T-helper 2 cell treated with Interferon-gamma antibody and Interleukin-4, amounts not matched to agents 5 μg/mL and 100 μg/mL, for 36 hours (primary cell): ENCODE data around the gene PKD2.

Experiments used
- DNase-seq: peaks from one replicate; pipeline ENCODE4 v3.0.0; 2021; ENCODE audit warnings: low spot score
- H3K27ac Mint-ChIP-seq: one replicate; pipeline ENCODE4 v1.8.0; 2021; ENCODE audit warnings: mild to moderate bottlenecking, mixed read lengths
- H3K27me3 Mint-ChIP-seq: one replicate; pipeline ENCODE4 v1.8.0; 2021; ENCODE audit warnings: low read depth, mixed read lengths
- H3K36me3 Mint-ChIP-seq: one replicate; pipeline ENCODE4 v1.8.0; 2021; ENCODE audit warnings: low read depth, mixed read lengths
- H3K4me1 Mint-ChIP-seq: one replicate; pipeline ENCODE4 v1.8.0; 2021; ENCODE audit warnings: low read depth, mixed read lengths
- H3K4me3 Mint-ChIP-seq: one replicate; pipeline ENCODE4 v1.8.0; 2022; ENCODE audit warnings: mild to moderate bottlenecking, moderate library complexity, mixed read lengths
- H3K9me3 Mint-ChIP-seq: one replicate; pipeline ENCODE4 v1.8.0; 2021; ENCODE audit warnings: mixed read lengths

Gene PKD2

GRCh38 chr4:88043586-88044340 is 36.3 kb downstream of the PKD2 start:
- H3K9me3 Mint-ChIP-seq = no peaks in the 10 kb centered on the region
- H3K36me3 Mint-ChIP-seq = peaks cover 34% of the 10 kb centered on the region
- H3K4me1 Mint-ChIP-seq = no peaks in the 10 kb centered on the region
- no peaks in the 10 kb centered on the region for H3K27me3 Mint-ChIP-seq
- no peak overlapping the region for H3K27ac Mint-ChIP-seq
- no peak for DNase-seq
- H3K4me3 Mint-ChIP-seq = no peak overlapping the region

DNA sequence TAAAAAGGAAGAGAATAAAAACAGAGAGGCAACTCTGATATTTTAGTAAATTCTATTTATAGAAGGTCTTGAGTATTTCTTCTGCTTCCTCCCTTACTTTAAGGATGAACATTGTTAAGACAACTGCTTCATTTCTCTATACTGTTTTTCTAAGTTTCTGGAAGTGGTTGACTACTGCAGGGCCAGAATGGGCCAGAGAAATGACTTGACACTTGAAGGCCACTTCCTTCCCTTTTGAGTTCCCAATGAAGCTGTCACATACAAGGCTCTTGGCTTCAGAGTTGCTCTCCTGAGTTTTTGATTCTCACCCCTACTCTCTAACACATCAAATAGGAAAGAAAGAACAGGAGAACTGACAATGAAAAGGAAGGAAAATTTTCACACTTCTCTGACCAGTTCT is 37.6 kb downstream of the PKD2 start:
- no peak for DNase-seq
- H3K9me3 Mint-ChIP-seq = no peaks in the 10 kb centered on the region
- H3K27me3 Mint-ChIP-seq = no peaks in the 10 kb centered on the region
- H3K4me1 Mint-ChIP-seq = no peaks in the 10 kb centered on the region
- H3K36me3 Mint-ChIP-seq = peaks cover 30% of the 10 kb centered on the region
- H3K27ac Mint-ChIP-seq = no peak overlapping the region
- H3K4me3 Mint-ChIP-seq = no peak overlapping the region

DNA sequence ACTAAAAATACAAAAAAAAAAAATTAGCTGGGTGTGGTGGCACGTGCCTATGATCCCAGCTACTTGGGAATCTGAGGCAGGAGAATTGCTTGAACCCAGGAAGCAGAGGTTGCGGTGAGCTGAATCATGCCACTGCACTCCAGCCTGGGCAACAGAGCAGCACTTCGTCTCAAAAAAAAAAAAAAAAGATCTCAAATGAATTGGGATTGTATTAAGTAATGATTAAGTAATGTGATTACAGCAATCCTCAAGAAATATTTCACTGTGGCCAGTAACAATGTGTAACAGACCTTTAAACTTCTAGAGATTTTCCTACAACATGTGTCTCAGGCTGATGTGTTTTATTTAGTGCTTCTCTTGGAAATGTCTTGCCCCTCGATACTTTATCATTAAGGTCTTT is 46.8 kb downstream of the PKD2 start:
- Mint-ChIP-seq H3K4me1 (no peaks in the 10 kb centered on the region), H3K9me3 (no peaks in the 10 kb centered on the region), H3K27ac (no peak overlapping the region), H3K36me3 (peaks cover 40% of the 10 kb centered on the region), H3K27me3 (no peaks in the 10 kb centered on the region), H3K4me3 (no peak overlapping the region)
- DNase-seq = no peak

GRCh38 chr4:88054901-88055300 is 47.5 kb downstream of the PKD2 start:
- H3K27ac Mint-ChIP-seq = no peak overlapping the region
- H3K9me3 Mint-ChIP-seq = no peaks in the 10 kb centered on the region
- DNase-seq = no peak
- H3K4me1 Mint-ChIP-seq = no peaks in the 10 kb centered on the region
- H3K27me3 Mint-ChIP-seq = no peaks in the 10 kb centered on the region
- H3K4me3 Mint-ChIP-seq = no peak overlapping the region
- H3K36me3 Mint-ChIP-seq = peaks cover 45% of the 10 kb centered on the region

GRCh38 chr4:88058295-88058694 is 50.9 kb downstream of the PKD2 start:
- H3K27me3 Mint-ChIP-seq = no peaks in the 10 kb centered on the region
- H3K4me1 Mint-ChIP-seq = no peaks in the 10 kb centered on the region

DNA sequence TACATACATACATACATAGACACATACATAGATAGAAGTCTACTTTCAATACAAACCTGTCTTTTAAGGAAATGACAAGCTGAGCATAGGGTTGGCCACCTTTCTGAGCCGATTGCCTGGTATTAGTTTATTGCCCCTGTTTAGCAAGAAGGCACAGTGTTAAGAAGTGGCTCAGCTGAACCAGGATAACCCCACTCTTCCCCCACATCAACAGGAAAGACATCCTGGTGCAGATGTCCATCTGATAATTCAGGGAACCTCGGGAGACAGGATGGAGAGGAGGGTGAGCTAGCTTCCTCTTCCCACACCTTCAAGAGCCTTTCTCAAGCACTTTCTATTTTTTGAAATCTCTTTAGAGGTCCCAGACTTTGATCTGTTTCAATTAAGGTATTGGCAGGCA is 52.3 kb downstream of the PKD2 start:
- Mint-ChIP-seq H3K4me3 (no peak overlapping the region), H3K9me3 (no peaks in the 10 kb centered on the region), H3K36me3 (peaks cover 37% of the 10 kb centered on the region), H3K4me1 (no peaks in the 10 kb centered on the region), H3K27me3 (no peaks in the 10 kb centered on the region), H3K27ac (no peak overlapping the region)
- DNase-seq = no peak

More at GRCh38 chr4:88058295-88058694, 50.9 kb downstream of the PKD2 start:
- no peaks in the 10 kb centered on the region for H3K9me3 Mint-ChIP-seq
- no peak overlapping the region for H3K27ac Mint-ChIP-seq
- H3K4me3 Mint-ChIP-seq = no peak overlapping the region
- DNase-seq = no peak
- H3K36me3 Mint-ChIP-seq = peaks cover 36% of the 10 kb centered on the region

DNA sequence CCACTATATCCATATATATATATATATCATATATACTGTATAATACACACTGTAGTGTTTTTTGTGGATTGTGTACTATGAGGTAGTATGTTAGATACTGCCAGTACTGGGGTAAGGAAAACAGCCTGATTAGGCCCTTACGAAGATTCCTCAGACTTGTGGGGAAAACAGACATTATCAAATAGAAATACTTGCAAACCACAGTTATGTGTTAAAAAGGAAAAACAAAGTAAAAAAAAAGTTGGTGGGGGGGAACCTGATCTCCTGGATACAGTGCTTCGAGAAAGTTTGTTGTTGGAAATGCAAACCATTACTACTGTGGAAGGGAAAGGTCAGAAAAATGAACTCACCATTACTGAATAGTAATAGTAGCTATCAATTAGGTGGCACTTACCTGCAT is 53.0 kb downstream of the PKD2 start:
- peaks cover 38% of the 10 kb centered on the region for H3K36me3 Mint-ChIP-seq
- H3K27me3 Mint-ChIP-seq = no peaks in the 10 kb centered on the region

GRCh38 chr4:88062311-88062710 is 54.9 kb downstream of the PKD2 start:
- H3K27ac Mint-ChIP-seq = no peak overlapping the region
- DNase-seq = no peak
- H3K27me3 Mint-ChIP-seq = no peaks in the 10 kb centered on the region
- H3K9me3 Mint-ChIP-seq = no peaks in the 10 kb centered on the region
- H3K36me3 Mint-ChIP-seq = peaks cover 40% of the 10 kb centered on the region
- H3K4me3 Mint-ChIP-seq = no peak overlapping the region
- no peaks in the 10 kb centered on the region for H3K4me1 Mint-ChIP-seq

More for the DNA sequence above, 53.0 kb downstream of the PKD2 start:
- H3K27ac Mint-ChIP-seq = no peak overlapping the region
- H3K9me3 Mint-ChIP-seq = no peaks in the 10 kb centered on the region
- H3K4me3 Mint-ChIP-seq = no peak overlapping the region
- no peaks in the 10 kb centered on the region for H3K4me1 Mint-ChIP-seq
- DNase-seq = no peak

- no peak for DNase-seq
- no peak overlapping the region for H3K27ac Mint-ChIP-seq
- H3K4me3 Mint-ChIP-seq = no peak overlapping the region
- H3K9me3 Mint-ChIP-seq = no peaks in the 10 kb centered on the region
- no peaks in the 10 kb centered on the region for H3K4me1 Mint-ChIP-seq
- peaks cover 43% of the 10 kb centered on the region for H3K36me3 Mint-ChIP-seq
- no peaks in the 10 kb centered on the region for H3K27me3 Mint-ChIP-seq
Observed at GRCh38 chr4:88062843-88063242, 55.4 kb downstream of the PKD2 start.

DNA sequence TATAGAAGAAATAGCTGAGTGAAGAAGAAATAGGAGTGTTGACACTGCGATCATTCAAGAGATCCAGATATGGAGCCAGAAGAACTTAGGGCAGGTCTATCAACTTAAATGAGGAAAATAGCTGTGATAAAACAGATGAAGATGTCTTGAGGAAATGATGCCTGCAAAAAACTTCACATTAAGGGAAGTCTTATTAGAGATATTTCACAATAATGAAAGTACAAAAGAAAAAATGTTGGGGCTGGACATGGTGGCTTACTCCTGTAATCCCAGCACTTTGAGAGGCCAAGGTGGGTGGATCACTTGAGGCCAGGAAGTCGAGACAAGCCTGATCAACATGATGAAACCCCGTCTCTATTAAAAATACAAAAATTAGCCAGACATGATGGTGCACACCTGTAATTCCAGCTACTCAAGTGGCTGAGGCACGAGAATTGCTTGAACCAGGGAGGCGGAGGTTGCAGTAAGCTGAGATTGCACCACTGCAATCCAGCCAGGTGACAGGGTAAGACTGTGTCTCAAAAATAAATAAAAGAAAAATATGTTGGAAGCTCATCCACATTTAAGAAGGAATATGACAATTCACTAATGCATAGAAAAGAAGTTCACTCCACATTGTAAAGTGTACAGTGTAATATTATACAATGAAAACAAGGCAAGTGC is 56.3 kb downstream of the PKD2 start:
- Mint-ChIP-seq H3K27ac (no peak overlapping the region), H3K36me3 (peaks cover 47% of the 10 kb centered on the region), H3K4me1 (no peaks in the 10 kb centered on the region), H3K9me3 (peaks cover 4% of the 10 kb centered on the region), H3K27me3 (no peaks in the 10 kb centered on the region), H3K4me3 (no peak overlapping the region)
- DNase-seq = no peak

GRCh38 chr4:88064410-88064809 is 57.0 kb downstream of the PKD2 start:
- Mint-ChIP-seq H3K27me3 (no peaks in the 10 kb centered on the region), H3K4me3 (no peak overlapping the region), H3K9me3 (peaks cover 5% of the 10 kb centered on the region), H3K27ac (no peak overlapping the region), H3K4me1 (no peaks in the 10 kb centered on the region), H3K36me3 (peaks cover 48% of the 10 kb centered on the region)
- no peak for DNase-seq

DNA sequence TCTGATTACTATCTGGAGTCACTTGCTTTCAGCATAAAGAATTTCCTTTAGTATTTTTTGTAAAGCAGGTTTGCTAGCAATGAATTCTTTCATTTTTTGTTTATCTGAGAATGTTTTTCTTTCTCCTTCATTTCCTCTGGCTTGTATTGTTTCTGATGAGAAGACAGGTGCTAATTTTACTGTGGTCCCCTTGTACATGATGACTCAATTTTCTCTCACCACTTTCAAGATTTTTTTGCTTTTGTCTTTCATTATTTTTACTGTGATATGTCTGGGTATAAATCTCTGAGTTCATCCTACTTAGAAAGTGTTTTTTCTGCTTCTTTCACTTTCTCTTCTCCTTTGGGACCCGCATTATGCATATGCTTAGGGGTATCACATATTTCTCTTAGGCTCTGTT is 62.6 kb downstream of the PKD2 start:
- Mint-ChIP-seq H3K27ac (no peak overlapping the region), H3K4me3 (no peak overlapping the region), H3K36me3 (peaks cover 74% of the 10 kb centered on the region), H3K4me1 (peaks cover 6% of the 10 kb centered on the region), H3K27me3 (no peaks in the 10 kb centered on the region), H3K9me3 (peaks cover 10% of the 10 kb centered on the region)
- no peak for DNase-seq

DNA sequence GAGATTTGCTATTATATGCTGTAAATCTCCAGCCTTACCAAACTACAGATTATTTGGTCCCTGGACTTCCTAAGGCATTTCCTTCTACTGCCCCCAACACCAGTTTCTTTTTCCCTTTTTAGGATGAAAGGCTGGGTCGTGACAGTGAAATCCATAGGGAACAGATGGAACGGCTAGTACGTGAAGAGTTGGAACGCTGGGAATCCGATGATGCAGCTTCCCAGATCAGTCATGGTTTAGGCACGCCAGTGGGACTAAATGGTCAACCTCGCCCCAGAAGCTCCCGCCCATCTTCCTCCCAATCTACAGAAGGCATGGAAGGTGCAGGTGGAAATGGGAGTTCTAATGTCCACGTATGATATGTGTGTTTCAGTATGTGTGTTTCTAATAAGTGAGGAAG is 67.9 kb downstream of the PKD2 start:
- no peak for DNase-seq
- Mint-ChIP-seq H3K36me3 (peaks cover 41% of the 10 kb centered on the region), H3K4me3 (no peak overlapping the region), H3K9me3 (peaks cover 5% of the 10 kb centered on the region), H3K27me3 (no peaks in the 10 kb centered on the region), H3K4me1 (no peaks in the 10 kb centered on the region), H3K27ac (no peak overlapping the region)

- no peak overlapping the region for H3K27ac Mint-ChIP-seq
- H3K27me3 Mint-ChIP-seq = no peaks in the 10 kb centered on the region
- no peaks in the 10 kb centered on the region for H3K9me3 Mint-ChIP-seq
- H3K4me3 Mint-ChIP-seq = no peak overlapping the region
- DNase-seq = no peak
- H3K4me1 Mint-ChIP-seq = no peaks in the 10 kb centered on the region
- peaks cover 20% of the 10 kb centered on the region for H3K36me3 Mint-ChIP-seq
Observed at GRCh38 chr4:88077911-88078524, 70.6 kb downstream of the PKD2 start.
